NCI-H146 treated with DMSO at 0.1 percent for 48 hours (cell line): ENCODE measurements around the gene FOXJ2.
"Not testable (repeated sequence)": the region's sequence is repeated elsewhere in the genome, so short reads cannot be mapped to it uniquely, and the experiment has no call there.

Experiments
- DNase-seq: peaks from one replicate; lab custom pipeline; 2025; ENCODE audit not compliant: unreplicated experiment; lab: John Stamatoyannopoulos, UW

Gene FOXJ2

DNA sequence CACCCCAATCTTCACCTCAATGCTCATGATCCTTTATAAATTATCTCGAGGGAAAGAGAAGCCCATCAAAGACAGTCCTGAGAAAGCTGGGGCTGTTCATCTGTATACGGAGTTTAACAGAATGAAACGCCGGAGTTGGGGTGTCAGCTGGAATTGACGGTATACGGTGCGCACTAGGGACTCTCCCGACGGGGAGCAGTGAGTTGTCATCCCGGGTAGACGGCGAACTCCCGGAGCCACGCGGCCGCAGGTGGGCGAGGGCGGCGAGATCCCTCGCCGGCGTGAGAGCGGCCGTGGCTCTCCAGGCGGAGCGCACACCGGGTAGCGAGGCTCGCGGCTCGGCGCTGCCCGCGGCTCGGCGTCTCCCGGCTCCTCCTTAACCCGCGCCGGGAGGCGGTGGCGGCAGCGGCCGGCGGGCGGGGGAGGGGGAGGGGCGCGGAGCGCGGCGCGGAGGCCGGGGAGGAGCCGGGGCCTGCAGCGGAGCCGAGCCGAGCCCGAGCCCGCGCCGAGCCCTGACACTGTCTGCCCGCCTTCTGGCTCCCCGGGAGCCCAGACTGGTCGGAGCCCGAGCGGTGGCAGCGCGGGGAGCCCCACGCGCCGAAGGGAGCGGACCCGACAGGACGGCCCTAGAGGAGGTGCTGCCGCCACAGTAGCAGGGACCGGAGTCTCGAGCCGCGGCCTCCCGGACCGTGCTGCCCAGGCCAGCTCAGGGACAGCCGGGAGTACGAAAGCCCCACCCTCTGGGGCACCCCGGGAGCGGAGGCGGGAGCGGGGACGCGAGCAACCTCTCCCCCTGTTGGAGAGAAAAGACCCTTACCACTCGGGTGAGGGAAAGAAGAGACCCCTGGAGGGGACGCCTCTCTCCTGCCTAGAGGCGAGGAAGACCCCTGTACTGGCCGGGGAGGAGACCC, at the start of gene FOXJ2:
Gene FOXJ2, plus strand, starts transcription at position 475 of the 911 bp plus-strand sequence. CDS start 7,117 bp downstream, outside the sequence.
- DNase-seq = peak; percentile 60

DNA sequence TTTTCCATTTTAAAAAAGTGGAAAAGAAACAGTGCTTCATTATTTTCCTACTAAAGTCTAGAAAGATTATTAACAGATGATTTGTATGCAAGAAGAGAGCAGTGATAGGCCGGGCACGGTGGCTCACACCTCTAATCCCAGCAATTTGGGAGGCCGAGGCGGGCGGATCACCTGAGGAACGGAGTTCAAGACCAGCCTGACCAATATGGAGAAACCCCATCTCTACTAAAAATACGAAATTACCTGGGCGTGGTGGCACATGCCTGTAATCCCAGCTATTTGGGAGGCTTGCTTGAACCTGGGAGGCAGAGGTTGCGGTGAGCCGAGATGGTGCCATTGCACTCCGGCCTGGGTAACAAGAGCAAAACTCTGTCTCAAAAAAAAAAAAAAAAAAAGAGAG, 49.5 kb upstream of the FOXJ2 start:
- DNase-seq = not testable (repeated sequence)

- not testable (repeated sequence) for DNase-seq
Observed at GRCh38 chr12:7983460-7983859, 49.1 kb upstream of the FOXJ2 start.

- DNase-seq = no peak
Observed at GRCh38 chr12:7984900-7985299, 47.6 kb upstream of the FOXJ2 start.

- no peak for DNase-seq
Observed at GRCh38 chr12:7985802-7986418, 46.6 kb upstream of the FOXJ2 start.

DNA sequence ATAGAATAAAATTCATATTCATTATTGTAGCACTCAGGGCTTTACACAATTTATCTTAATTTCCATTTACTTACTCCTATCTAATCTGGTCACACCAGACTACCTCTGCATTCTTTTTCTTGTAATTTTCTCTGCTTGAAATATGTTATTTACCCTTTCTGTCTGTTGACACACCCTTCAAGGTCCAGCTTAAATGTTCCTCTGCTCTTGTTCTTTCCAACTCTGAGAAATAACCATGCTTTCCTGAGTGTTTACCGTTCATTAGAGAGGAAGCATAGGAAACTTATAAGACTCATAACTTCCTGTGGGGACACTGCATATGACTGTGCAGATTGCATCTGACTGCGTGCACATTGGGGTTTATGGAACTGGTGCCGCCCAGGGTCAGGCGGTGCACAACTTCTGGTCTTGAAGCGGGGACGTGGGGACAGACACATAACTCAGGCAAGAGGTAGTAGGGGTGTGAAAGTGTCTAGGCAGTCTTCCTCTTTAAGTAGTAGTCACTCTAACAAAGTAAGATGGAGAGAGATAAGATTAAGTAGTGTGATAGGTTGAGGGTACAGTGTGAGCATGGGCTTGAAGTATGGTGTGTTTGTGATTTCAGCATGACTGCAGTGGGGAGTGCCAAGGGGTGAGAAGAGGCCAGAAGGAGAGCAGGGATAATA, 42.6 kb upstream of the FOXJ2 start:
- no peak for DNase-seq

- DNase-seq = no peak
Observed at GRCh38 chr12:7991535-7991934, 41.0 kb upstream of the FOXJ2 start.

DNA sequence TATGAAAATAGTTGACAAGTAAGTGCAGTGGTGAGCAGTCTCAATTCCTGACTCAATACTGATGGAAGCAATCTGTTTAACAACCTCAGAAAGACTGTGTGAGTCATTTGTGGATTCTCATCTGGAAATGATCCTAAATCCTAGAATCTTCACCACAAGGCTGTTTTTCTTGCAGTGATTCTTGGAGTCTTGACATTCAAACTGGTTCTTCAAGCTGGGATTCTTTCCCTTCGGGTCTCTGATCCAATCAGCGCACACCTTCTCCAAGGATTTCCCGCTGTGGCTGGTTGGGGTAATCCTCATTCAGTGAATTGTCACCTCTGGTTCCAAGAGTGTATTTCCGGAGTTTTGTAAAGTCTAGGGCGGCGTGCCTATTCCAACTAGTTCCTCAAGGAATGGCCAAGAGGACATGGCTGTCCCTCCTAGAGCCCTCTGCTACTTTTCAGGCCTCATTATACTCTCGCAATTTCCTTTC, 37.7 kb upstream of the FOXJ2 start:
- DNase-seq = no peak

GRCh38 chr12:7995266-7995963, 37.1 kb upstream of the FOXJ2 start:
- peak; percentile 65 for DNase-seq

DNA sequence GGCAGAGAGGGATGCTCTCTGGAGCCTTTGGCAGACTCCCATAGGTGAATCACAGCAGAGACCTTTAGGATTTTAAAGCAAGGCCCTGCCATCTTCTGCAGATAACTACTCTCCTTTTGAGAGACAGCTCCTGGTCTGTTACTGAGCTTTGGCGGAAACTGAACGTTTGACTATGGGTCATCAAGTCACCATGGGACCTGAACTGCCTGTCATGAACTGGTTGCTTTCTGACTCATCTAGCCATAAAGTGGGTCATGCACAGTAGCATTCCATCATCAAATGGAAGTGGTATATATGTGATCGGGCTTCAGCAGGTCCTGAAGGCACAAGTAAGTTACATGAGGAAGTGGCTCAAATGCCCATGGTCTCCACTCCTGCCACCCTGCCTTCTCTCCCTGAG, 31.7 kb upstream of the FOXJ2 start:
- not testable (repeated sequence) for DNase-seq

GRCh38 chr12:8001496-8001895, 31.0 kb upstream of the FOXJ2 start:
- not testable (repeated sequence) for DNase-seq

DNA sequence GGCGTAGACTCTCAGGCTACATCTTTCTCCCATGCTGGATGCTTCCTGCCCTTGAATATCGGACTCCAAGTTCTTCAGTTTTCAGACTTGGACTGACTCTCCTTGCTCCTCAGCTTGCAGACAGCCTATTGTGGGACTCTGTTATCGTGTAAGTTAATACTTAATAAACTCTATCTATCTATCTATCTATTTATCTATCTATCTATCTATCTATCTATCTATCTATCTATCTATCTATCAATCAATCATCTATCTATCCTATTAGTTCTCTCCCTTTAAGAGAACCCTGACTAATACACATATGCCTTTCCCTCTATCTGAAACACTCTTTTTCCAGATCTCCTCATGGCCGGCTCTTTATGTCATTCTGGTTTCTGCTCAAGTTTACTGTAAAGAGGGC, 27.6 kb upstream of the FOXJ2 start:
- not testable (repeated sequence) for DNase-seq

GRCh38 chr12:8011331-8011730, 21.2 kb upstream of the FOXJ2 start:
- no peak for DNase-seq

DNA sequence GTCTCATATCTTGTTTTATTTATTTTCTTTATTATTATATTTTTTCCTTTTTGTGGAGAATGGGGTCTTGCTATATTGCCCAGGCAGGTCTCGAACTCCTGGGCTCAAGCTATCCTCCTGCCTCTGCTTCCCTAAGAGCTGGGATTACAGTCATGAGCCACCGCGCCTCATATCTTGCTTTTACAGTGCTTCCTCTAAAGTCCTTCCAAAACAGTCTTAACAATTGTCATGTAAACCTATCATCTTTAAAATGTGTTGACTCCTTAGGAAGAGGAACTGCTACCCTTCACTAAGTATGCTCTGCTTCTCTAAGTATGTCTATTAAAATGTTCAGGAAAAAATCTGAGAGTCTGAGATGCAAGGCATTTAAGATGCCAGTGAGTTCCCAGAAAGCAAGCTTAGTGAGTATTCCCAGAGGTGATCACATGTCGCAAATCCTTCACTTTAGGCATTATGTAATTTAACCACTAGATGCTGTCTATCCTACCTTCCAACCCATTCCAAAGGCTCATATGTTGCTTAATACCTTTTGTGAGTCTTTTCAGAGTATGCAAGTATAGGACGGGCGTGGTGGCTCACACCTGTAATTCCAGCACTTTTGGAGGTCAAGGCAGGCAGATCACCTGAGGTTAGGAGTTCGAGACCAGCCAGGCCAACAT, 19.7 kb upstream of the FOXJ2 start:
- DNase-seq = no peak

- no peak for DNase-seq
Observed at GRCh38 chr12:8014836-8015235, 17.7 kb upstream of the FOXJ2 start.

GRCh38 chr12:8018213-8018612, 14.3 kb upstream of the FOXJ2 start:
- DNase-seq = not testable (repeated sequence)

DNA sequence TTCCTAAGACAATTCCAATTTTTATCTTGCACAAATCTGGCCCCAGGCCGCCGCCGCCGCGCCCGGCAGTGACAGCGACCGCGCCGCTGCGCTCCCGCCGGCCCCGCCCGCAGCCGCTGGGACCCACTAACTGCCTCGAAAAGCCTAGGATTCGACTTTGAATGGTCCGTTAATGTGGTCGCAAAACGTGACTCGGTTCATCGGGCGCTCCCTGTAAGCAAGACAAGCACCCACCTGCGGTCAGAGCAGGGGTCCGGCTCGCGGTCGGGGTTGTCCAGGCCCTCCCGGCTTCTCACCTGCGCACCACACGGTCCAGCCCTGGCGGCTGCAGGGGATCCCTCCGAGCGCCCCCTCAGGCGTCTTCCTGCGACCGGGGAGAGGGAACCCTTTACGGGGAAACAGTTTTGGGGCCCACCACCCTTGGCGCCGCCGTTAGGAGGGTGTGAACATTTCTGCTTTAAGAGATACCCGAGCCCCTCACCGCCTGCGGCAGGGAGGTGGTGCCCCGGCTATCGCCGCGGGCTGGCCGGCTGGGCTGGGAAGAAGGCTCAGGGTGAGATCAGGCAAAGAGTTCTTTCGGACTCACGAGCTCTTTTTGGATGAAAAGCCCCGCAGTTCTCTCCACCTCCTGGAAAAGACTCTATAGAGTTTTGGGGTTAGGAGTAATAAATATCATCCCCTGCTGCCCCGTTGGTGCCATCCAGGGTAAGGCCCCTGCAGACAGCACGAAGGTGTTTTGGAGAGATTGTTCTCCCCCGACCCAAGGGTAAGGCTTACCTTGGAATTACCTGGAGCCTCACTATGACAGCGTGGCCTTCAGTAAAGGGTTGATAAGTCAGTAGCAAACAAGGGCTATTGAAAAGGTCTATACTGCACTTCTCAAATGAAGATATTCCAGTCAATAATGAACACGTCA, 13.6 kb upstream of the FOXJ2 start:
- DNase-seq = no peak

DNA sequence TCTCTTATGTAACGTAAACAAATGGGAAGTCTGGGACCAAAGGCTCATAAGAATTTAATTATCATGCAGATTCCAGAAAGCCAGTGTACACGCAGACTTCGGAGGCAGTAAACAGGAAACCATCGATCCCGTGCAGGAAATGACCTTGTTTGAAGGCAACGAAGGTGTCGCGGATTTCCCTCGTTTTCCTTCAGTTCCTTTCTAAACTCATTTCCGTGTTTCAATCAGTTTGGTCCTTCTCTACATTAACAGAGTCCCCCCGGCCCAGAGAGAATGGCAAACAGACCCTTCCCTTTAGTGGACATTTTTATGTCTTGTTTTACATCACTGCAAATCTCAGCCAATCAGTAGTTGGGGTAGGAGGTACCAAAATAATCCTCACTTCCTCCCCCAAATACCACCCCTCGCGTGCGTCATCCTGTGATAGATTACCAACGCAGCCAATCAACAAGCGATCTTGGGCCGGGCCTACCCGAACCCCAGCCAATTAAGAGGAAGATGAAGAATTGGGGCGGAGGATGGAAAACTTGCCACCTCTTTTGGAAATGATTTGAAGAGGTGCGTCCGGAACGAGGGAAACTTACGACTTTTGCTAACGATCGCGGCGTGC, 6.1 kb upstream of the FOXJ2 start:
- peak; percentile 99 for DNase-seq

DNA sequence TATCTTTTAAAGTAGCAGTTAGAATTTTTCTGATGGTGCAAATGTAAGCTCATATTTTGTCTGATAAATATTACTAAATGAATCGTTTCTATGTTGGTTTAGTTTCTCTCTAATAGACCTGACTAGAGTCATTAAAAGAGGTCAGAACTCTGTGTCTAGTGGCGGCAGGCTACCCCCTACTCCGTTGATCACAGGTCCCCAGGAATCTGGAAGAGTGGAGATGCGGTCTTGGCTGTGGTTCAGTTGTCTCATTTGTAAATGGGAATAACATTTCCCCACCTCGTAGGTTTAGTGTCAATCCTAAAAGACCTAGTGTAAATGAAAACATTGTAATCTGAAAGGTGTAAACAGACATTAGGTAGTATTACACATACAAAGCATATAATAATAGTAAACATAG, 4.7 kb upstream of the FOXJ2 start:
- no peak for DNase-seq
